Fibroblast of gingiva (primary cell): ENCODE results near the gene MAP2K3.
A peak's percentile ranks its signal among the peaks of the same experiment; 100 is the strongest.

Experiments used
- DNase-seq: peaks from one replicate; pipeline ENCODE4 v3.0.0-alpha.2; 2011; ENCODE audit warnings: low read depth

Gene MAP2K3

DNA sequence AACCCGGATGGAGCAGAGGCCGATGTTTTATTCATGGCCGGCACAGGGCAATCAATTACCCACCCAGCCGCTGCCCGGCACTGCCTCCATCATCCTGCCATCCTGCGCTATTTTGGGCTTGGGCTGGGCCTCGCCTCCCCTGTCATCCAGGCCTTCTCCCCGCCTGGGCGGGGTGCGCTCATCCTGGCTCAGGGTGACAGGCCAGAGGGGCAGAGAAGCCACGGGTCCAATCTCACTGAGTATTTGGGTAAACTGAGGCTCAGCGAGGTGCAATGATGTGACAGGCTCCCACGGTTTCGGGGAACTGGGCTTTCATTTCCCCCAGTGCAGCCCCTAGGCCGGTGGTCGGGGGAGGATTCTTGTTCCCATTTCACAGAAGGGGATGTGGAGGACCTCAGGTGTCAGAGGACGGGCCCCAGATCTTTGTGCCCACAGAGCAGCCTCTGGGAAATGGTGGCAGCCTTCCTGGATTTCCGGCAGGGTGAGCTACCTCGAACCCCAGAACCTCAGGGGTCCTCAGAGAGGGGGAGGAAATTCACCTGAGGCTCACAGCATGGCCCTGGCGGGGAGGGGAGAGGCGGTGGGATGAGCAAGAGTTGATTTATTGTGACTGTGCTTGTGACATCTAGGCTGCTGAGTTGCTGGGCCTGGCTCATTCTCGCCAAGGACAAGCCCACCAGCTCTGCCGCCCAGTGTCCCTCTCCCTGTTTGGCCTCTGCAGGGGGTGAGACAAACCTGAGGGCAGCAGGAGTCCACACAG is 67.9 kb downstream of the MAP2K3 start:
- DNase-seq: no peak

DNA sequence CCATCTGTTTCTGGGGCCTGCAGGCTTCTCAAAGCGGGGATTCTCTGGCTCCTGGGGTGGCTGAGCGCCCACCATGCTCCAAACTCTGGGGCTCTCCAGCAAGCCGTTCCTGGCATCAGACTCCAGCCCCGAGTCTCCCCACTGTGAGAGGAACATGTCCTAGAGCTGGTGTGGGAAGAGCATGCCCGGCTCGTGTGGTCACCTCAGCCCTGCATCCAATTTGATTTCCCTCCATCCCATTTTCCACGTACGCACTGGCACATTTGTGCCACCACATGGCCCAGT is 68.4 kb downstream of the MAP2K3 start:
- DNase-seq: no peak

DNA sequence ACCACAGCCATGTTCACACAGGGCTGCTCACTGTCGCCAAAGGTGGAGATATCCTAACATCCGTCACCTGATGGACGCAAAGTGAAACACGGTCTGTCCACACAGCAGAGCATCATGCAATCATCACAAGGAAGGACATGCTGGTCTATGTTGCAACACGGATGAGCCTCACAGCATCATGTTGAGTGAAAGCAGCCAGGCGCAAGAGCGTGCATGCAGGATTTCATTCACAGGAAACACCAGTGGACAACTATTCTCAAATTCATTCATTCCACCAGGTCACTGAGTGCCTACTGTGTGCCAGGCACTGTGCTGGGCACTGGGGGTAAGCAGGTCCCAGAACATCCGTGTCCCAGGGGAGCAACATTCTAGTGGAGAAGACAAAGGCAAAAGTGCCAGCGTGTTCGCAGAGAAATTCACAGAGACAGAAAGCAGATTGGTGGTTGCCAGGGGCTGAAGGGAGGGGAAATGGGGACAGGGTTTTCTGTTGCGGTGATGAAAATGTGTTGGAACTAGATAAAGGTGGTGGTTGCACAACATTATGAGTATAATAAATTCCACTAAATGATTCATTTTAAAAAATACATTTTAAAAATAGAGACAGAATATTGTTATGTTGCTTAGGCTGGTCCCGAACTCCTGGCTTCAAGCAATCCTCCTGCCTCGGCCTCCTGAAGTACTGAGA is 69.0 kb downstream of the MAP2K3 start:
- DNase-seq: peak; percentile 64

DNA sequence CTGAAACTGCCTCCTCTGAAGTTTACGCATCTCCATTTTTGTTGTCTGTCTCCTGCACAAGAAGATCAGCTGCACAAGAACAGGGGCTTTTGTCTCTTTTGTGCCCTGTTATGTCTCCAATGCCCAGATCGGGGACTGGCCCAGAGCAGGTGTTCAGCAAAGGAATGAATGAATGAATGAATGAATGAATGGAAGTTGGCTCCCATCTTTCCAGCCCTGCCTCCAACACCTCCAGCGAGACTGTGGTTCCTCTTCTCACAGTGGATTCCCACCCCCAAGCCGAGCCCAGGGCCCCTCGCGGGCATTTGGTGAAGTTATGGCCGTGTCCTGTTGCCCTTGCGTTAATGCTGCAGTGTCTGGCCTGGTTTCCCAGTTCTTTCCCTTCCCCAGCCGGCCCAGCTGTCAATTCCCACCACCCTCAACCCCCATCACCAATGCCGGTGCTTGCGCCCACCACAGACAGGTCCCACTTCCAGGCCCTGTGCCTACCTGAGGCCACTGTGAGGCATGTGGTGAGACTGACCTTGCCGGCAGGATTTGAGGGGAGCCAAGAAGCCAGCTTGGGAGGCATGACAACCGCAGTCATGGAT is 70.4 kb downstream of the MAP2K3 start:
- no peak for DNase-seq

DNA sequence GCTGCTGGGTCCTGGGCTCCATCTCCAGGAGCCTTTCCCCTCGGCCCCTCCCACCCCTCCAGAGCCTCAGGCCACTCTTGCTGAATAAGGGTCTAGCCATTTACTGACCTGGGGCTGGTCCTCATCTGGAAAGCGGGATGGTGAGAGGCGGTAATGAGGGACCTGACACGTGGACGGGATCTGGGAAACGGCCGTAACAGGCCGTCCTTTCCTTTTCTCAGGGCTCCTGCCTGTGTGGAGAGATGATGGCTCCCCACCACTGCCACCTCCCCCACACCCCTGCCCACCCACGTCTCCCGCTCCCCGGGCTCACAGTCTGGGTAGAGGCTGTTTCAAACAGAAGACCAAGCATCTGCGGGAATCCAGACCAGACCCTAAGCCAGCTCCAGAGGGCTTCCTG is 71.1 kb downstream of the MAP2K3 start:
- DNase-seq: no peak

DNA sequence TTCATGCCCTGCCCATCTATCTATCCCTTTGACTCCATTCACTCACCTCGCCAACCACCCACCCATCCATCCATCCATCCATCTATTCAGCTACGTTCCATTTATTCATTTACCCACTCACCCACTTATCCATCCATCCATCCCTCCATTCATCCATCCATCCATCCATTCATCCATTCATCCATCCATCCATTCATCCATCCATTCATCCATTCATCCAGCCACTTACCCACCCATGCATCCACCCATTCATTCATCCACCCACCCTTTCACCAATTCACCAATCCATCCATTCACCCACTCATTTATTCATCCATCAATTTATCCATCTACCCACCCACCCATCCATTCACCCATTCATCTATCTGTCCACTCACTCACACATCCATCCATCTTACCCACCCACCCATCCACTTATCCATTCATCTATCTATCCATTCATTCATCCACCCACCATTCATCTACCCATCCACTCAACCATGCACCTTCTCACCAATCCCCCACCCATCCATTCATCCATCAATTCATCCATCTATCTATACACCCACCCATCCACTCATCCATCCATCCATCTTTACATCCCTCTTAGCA is 72.1 kb downstream of the MAP2K3 start:
- DNase-seq: no peak

DNA sequence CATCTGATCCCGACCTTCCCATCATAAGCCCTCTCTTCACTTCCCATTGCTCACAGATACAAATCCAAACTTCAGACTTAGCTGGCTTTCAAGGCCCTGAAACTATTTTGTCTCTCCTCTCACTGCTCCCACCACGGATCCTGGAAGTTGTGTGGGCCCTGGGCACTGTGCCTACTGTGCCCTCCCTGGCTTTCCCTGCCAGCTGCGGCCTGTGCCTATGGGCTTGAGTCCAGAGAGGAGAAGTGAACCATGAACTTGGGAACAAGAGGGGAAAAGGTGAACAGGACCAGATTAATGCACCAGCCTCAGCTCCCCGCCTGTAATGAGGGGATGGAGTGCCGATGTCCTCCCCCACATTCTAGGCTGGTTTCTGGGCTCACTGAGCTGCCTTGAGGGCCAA is 72.8 kb downstream of the MAP2K3 start:
- no peak for DNase-seq

DNA sequence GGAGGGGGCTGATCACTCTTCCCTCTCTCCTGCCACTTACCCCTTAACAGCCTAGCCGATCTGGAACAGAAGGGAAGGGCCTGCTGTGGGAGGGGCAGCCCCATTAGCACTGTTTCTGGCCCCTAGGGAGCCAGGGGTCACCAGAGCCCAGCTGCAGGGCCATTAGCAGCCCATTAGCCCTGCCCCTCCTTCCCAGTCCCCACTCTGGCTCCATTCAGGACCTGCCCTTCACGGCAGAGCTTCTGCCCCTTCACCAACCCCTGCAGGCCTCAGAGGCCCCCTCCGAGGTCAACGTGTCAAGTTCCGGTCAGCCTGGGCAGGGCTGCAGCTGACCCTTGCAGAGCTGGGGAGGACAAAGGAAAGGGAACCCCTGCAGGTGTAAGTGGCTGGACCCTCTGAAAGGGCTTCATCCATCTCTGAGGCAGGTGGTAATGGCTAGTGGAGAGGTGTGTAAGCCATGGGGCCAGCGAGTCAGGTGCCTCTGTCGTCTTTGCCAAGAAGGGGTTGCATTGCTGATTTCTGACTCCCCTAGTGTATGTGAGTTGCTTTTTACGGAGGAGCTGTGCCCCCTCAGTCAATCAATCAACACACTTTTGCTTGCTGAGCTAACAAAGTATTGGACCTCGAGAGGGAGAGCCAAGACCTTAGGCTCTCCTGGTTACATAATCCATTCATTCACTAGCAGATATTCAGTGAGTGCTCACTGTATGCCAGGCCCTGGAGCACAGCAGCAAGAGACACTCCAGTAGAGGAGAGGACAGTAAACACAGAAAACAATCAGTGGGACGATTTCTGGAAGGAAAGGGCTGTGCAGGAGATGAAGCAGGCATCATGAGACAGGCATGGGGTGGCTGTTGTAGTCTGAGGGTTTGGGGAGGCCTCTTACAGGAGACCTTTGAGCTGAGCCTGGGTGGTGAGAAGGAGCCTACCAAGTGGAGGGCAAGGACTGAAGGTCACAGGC is 73.5 kb downstream of the MAP2K3 start:
- DNase-seq: no peak

DNA sequence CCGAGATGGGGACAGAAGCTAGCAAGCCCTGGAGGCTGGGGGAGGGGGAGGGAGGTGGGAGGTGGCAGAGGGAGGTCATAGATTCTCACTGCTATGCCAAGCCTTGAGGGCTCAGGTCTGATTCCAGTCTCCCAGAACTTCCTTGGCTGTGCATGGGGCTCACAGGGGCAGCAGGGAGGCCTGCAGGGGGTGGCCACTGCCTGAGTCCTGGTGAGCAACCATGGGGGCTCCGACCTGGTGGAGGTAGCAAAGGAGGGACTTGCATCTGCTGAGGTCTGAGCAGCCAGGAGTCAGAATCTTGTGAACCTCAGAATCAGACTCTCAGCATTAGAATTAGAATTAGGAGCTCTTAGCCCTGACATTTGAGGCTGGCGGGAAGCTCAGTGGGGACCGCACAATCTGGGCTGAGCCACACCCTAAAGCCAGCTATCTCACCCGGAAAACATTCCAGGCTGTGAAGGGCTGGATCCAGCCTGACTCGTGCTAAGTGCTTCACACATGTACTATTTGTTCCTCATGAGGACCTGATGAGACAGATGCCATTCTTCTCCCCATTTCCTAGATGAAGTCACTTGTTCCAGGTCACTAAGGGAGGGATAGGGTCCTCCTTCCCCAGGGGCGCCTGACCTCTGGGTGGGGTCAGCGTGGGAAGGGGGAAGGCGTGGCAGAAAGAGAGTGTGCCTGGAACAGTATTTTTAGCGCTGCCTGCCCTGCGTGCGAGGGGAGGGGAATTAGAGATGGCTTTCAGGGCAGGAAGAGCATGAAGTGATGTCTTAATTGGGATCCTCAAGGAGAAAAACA is 74.4 kb downstream of the MAP2K3 start:
- no peak for DNase-seq

DNA sequence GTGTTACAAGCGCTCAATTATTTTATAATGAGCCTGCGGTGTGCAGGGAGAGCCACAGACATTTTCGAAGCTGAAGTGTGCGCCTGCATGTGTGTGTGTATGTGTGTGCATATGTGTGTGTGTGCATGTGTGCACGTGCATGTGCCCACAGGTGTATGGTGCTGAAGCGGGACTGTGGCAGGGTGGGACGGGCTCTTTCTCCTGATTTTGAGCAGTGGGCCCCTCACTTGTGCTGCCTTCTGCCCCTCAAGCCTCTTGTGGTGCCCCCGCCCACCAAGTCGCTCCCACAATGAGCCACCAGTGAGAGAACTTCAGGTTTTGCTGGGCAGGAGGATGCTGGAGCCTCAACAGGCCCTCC is 75.0 kb downstream of the MAP2K3 start:
- DNase-seq: no peak

DNA sequence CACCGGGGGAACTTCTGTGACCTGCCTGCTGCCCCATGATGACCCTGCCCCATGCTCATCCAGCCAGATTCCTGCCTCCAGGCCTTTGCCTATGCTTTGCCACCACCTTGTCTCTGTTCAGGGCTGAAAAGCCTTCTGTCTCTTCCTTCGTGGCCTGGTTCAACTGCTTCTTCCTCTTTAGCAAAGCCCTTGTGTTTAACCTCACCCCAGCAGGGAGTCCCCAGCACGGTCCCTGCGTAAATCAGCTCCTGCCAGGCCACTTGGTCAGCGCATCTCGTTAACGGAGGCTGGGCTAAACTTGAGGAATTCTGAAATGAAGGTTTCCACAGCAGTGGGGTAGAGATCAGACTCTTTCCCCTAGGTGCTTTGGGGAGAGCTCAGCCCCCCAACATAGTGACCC is 75.5 kb downstream of the MAP2K3 start:
- no peak for DNase-seq

DNA sequence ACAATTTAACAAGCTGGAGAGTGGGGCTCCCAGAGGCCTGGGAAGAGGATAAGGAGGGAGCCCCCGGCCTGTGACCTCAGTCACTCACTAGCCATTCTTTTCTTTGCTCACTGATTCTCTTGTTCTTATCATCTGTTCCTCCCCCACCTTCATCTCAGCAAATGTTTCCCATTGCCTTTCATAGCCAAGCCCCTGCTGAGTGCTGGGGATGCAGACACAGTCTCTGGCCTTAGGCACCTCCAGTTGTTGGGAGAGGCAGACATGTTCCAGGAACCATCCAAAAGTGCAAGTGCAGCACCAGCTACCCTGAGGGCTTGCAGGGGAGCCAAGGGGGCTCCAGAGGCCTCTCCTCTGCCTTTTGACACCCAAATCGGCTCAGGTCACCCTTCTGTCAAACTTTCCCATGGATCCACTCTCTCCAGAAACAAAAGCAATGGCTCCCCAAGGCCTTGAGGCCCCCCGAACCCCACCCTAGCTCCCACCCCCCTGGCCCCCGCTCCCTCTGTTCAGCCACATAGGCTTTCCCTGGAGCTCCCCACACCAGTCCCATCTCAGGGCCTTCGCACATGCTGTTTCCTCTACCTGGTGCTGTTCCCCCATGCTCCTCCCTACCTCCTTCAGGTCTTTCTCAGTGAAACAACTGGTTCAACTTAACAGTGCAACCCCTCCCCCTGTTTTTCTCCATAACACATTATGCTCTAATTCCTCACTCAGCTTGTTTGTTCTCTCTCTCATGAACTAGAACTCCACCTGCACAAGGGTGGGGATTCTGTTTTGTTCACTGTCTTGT is 76.7 kb downstream of the MAP2K3 start:
- DNase-seq: no peak

DNA sequence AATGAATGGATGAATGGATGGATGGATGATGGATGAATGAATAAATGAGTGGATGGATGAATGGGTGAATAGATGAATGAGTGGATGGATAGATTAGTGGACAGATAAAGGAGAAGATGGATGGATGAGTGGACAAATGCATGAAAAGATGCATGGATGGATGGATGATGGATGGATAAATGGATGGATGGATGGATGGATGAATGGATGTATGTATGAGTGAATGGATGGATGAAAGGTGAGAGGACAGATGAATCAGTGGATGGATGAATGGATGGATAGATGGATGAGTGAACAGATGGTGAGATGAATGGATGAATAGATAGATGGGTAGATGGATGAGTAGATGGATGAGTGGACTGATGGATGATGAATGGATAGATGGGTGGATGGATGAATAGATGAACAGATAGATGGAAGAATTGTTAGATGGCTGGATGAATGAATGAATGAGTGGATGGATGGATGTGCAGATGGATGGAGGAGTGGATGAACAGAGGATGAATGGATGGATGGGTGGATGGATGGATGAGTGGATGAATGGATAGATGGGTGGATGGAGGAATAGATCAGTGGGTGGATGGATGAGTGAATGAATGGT is 77.9 kb downstream of the MAP2K3 start:
- no peak for DNase-seq

DNA sequence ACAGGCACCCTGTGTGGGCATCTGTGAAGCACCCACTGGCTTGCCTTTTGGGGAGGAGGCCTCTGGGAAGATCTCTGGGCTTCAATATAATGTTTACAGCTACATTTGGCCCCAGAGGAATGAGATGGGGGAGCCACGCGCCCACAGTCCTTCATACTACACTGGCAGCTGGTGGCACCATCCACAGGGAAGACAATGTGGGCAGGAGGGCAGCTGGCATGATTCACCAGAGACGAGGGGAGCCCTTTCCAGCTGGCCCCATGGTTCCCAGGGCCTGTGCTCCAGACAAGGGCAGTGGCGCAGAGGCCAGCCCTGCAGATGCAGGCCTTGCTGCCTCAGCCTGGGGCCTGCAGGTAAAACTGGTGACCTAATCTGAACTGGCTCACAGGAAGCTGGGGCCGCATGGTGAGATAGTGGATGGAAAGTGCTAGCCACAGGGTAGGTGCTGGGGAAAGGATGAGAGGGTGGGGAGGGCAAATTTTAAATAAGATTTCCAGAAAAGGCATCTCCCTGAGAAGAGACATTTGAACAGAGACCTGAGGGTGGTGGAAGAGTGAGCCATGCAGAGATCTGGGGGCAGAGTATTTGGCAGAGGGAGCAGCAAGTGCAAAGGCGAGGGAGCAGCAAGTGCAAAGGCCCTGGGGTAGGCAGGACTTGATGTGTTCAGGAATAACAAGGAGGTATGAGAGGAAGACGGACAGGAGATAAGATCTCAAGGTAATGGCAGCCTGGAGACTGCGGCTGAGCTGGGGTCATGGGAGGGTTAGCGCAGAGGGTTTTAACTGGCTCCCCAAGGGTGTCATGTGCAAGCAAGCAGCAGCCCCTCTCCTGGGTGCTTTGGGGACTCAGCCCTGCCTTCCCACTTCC is 79.5 kb downstream of the MAP2K3 start:
- no peak for DNase-seq
